Gastrocnemius medialis (tissue), 4 donors: ENCODE data around the gene THRSP. TPM values are rescaled to one million over a fixed set of nuclear protein-coding genes. Genes with fewer than 3 reads are reported as not detected.

Source experiments
- ATAC-seq, 2 donors: fragments of 150-250 bp; one replicate each; pipeline ENCODE4 v1.9.1; 2016
- DNase-seq, 2 donors: peaks; one replicate each; pipeline ENCODE4 v3.0.0-alpha.2; 2019
- H3K27ac ChIP-seq, 4 donors: fragments of 200-600 bp; sonication (generic); 1 replicate in 1 of 4; 2 replicates in 3 of 4; pipeline ENCODE4 v1.5.1; 2016 to 2018; ENCODE audit warnings: mild to moderate bottlenecking in 2 of 4, moderate library complexity in 1 of 4
- H3K27me3 ChIP-seq, 3 donors: fragments of 200-600 bp; sonication (generic) in 2 of 3; 1 replicate in 1 of 3; 2 replicates in 2 of 3; pipeline versions ENCODE4 v1.5.1 to v1.6.0; 2016 to 2019; ENCODE audit warnings: mild to moderate bottlenecking in 1 of 3, moderate library complexity in 1 of 3
- H3K36me3 ChIP-seq, 2 donors: fragments of 200-600 bp; sonication (generic) in 1 of 2; one replicate each; pipeline ENCODE4 v1.5.1; 2017 to 2018
- H3K4me1 ChIP-seq, 2 donors: fragments of 200-600 bp; sonication (generic) in 1 of 2; one replicate each; pipeline ENCODE4 v1.5.1; 2016 to 2017; ENCODE audit warnings: mild to moderate bottlenecking in 2 of 2
- H3K4me3 ChIP-seq, 4 donors: fragments of 200-600 bp; sonication (generic) in 3 of 4; 1 replicate in 1 of 4; 2 replicates in 3 of 4; pipeline ENCODE4 v1.5.1; 2016 to 2019; ENCODE audit warnings: mild to moderate bottlenecking in 2 of 4
- H3K9me3 ChIP-seq, 3 donors: fragments of 200-600 bp; sonication (generic) in 2 of 3; 1 replicate in 1 of 3; 2 replicates in 2 of 3; pipeline ENCODE4 v1.5.1; 2016 to 2019
- CTCF ChIP-seq, 5 experiments: fragments of 450-650 bp in 3 of 5; fragments of 200-600 bp in 2 of 5; sonication (generic) in 2 of 5; IDR thresholded peaks in 4 of 5; conservative IDR thresholded peaks in 1 of 5; 1 replicate in 4 of 5; 2 replicates in 1 of 5; pipeline ENCODE4 v1.5.1; 2016 to 2019; ENCODE audit warnings: antibody characterized with exemption in 5 of 5, mild to moderate bottlenecking in 3 of 5, moderate library complexity in 3 of 5
- POLR2A ChIP-seq, 2 donors: fragments of 450-650 bp; IDR thresholded peaks; one replicate each; pipeline ENCODE4 v1.6.1; 2017; ENCODE audit warnings: antibody characterized with exemption in 2 of 2, mild to moderate bottlenecking in 2 of 2, moderate library complexity in 2 of 2
- in situ Hi-C, 4 donors: fragments of 200-750 bp; cut with MboI; loops; one replicate each; pipeline versions ENCODE4 v1.15.0 to v1.8.0; 2017; ENCODE audit warnings: low sequenced_read_pairs in 4 of 4
- intact Hi-C: fragments of 100-400 bp; cut with DNase I; formaldehyde crosslinking; loops from one replicate; pipeline ENCODE4 v1.15.1; 2023; ENCODE audit warnings: low total_unique reads
- total RNA-seq, 4 donors: library from RNA; depleted of rRNA; stranded (reverse); fragments of >200 nt; gene quantifications; one replicate each; pipeline versions ENCODE4 v1.1.0 to v1.2.3, GENCODE V29; 2016

THRSP gene
- total RNA-seq, 4 donors from 2014 or later = 0.67 to 31.3 (median 14.0) TPM; not detected in 1

GRCh38 chr11:78061088-78061920 lies 2.4 kb upstream of the THRSP start:
- peak; percentile 81 to 82 for ATAC-seq
- H3K36me3 ChIP-seq = no peaks in the 10 kb centered on the region
- TF ChIP-seq POLR2A (IDR thresholded peaks at IDR 0.05) (no peak), CTCF (IDR thresholded peaks at IDR 0.05 in 4 of 5, conservative IDR thresholded peaks at IDR 0.05 in 1 of 5) (no peak)
- H3K4me3 ChIP-seq = no peak overlapping the region
- in situ Hi-C loops (no loop called here), intact Hi-C loops (no loop called here)
- H3K9me3 ChIP-seq = no peaks in the 10 kb centered on the region
- no peaks in the 10 kb centered on the region for H3K27me3 ChIP-seq
- H3K4me1 ChIP-seq = peaks cover 38 to 40% of the 10 kb centered on the region in 2 donors
- peak; percentile 66 to 91 for DNase-seq
- H3K27ac ChIP-seq = peak overlapping the region; percentile 61 to 88 (median 70)

DNA sequence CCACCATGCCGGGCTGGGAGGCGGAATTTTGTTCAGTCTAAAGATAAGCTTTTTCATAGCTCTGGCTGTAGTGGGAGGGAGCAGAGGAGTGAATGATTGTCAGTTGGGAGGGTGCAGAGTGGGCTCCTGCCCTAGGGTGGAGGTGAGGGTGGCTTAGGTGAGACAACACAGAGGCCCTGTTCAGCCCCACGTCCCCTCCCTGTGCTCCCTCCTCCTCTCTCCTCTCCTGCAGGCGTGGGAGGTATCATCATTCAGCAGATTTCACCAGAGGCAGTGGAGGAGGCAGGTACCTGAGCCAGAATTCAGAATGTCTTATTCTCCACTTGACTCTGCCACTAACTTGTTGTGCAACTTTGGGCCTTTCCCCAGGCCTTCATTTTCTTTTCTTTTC lies 1.7 kb upstream of the THRSP start:
- H3K36me3 ChIP-seq = no peaks in the 10 kb centered on the region
- H3K4me1 ChIP-seq = peaks cover 38 to 40% of the 10 kb centered on the region in 2 donors
- intact Hi-C loops = no loop called here
- peak overlapping the region; percentile 61 to 88 (median 70) for H3K27ac ChIP-seq
- in situ Hi-C loops = no loop called here
- DNase-seq (peak in 1 of 2 donors; percentile 66), ATAC-seq (peak in 1 of 2 donors; percentile 47)
- no peaks in the 10 kb centered on the region for H3K9me3 ChIP-seq
- H3K4me3 ChIP-seq = no peak overlapping the region
- TF ChIP-seq POLR2A (IDR thresholded peaks at IDR 0.05) (no peak), CTCF (IDR thresholded peaks at IDR 0.05 in 4 of 5, conservative IDR thresholded peaks at IDR 0.05 in 1 of 5) (no peak)
- no peaks in the 10 kb centered on the region for H3K27me3 ChIP-seq

DNA sequence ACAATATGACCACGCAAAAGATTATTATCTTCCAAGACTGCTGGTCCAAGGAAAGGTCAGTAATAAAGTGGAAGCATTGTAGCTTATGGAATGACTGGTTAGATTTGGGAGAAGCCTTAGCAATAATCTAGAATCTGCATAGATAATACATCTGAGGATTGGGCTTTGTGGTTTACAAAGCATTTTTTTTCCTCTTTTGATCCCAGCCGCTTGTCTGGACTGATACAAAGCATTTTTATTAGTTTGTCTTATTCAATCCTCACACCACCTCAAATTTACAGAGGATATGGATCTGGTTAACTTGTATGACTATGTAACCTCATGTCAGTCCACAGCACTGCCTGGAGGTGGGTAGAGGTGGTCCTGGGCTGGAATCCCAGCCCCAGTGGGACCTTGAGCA lies 990 bp upstream of the THRSP start:
- ATAC-seq = no peak
- Histone ChIP-seq H3K36me3 (no peaks in the 10 kb centered on the region), H3K27ac (peak overlapping the region; percentile 60 to 88 (median 70)), H3K9me3 (no peaks in the 10 kb centered on the region), H3K4me3 (no peak overlapping the region), H3K27me3 (no peaks in the 10 kb centered on the region), H3K4me1 (peaks cover 38 to 40% of the 10 kb centered on the region in 2 donors)
- intact Hi-C loops (no loop called here), in situ Hi-C loops (no loop called here)
- DNase-seq = no peak
- no peak for TF ChIP-seq POLR2A (IDR thresholded peaks at IDR 0.05)
- TF ChIP-seq CTCF (IDR thresholded peaks at IDR 0.05 in 4 of 5, conservative IDR thresholded peaks at IDR 0.05 in 1 of 5) = no peak

DNA sequence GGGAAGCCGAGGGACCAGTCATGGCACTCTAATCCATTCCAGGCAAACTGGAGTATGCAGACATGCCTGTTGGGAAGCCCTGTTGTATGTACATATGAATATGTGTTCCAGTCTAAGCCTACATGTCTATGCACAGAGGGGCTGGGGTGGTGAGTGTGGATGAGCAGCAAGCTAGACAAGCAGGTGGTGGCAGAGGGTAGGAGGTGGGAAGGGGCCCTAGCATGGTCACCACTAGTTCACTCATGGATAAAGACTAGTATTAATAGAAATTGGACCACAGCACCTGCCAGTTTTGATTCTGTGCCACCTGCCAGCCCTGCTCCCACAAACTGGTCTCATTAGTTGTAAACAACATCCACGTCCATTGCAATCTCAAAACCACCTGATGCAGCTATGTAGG lies 1.5 kb downstream of the THRSP start:
- in situ Hi-C loops (no loop called here), intact Hi-C loops (loop anchor here (5.0 kb wide), 1 partner anchor 73 kb away; the partner anchor contains the start of gene INTS4)
- no peak for DNase-seq
- peak overlapping the region in 2 of 4 donors; percentile 8 to 30 for H3K27ac ChIP-seq
- H3K4me3 ChIP-seq = no peak overlapping the region
- H3K4me1 ChIP-seq = peaks cover 39 to 53% of the 10 kb centered on the region in 2 donors
- no peaks in the 10 kb centered on the region for H3K27me3 ChIP-seq
- no peaks in the 10 kb centered on the region for H3K36me3 ChIP-seq
- ATAC-seq = no peak
- no peaks in the 10 kb centered on the region for H3K9me3 ChIP-seq
- TF ChIP-seq CTCF (IDR thresholded peaks at IDR 0.05 in 4 of 5, conservative IDR thresholded peaks at IDR 0.05 in 1 of 5) (no peak), POLR2A (IDR thresholded peaks at IDR 0.05) (no peak)
